HG03066 (cell line): Measurements from ENCODE around the gene ASXL2.

ENCODE experiments used
- ATAC-seq: cut with Tn5 transposase; IDR thresholded peaks from one replicate; pipeline ENCODE4 v1.9.1; 2021; ENCODE audit warnings: low read depth; ENCODE audit not compliant: unreplicated experiment

ASXL2 gene

GRCh38 chr2:25698752-25699151 is 179.5 kb downstream of the ASXL2 start:
- no peak for ATAC-seq

- no peak for ATAC-seq
These were observed 180.5 kb downstream of the ASXL2 start for GRCh38 chr2:25697559-25698341.

- ATAC-seq, result no peak
These were observed 185.4 kb downstream of the ASXL2 start for GRCh38 chr2:25692737-25693445.

GRCh38 chr2:25692143-25692542 is 186.1 kb downstream of the ASXL2 start:
- ATAC-seq, result no peak

- ATAC-seq, result no peak
These were observed 188.2 kb downstream of the ASXL2 start for GRCh38 chr2:25690058-25690457.

- no peak for ATAC-seq
These were observed 190.1 kb downstream of the ASXL2 start for GRCh38 chr2:25688236-25688635.

GRCh38 chr2:25685741-25686140 is 192.5 kb downstream of the ASXL2 start:
- ATAC-seq, result no peak

- ATAC-seq, result no peak
These were observed 193.5 kb downstream of the ASXL2 start for GRCh38 chr2:25684577-25685473.
